Ramos (cell line): ENCODE results near the gene PMIS2.

Source experiments
- in situ Hi-C: fragments of 300-500 bp; cut with MboI; formaldehyde crosslinking; loops from one replicate; pipeline ENCODE4 v1.14.3; 2022; ENCODE audit warnings: low sequenced_read_pairs; ENCODE audit not compliant: unreplicated experiment

PMIS2 gene

DNA sequence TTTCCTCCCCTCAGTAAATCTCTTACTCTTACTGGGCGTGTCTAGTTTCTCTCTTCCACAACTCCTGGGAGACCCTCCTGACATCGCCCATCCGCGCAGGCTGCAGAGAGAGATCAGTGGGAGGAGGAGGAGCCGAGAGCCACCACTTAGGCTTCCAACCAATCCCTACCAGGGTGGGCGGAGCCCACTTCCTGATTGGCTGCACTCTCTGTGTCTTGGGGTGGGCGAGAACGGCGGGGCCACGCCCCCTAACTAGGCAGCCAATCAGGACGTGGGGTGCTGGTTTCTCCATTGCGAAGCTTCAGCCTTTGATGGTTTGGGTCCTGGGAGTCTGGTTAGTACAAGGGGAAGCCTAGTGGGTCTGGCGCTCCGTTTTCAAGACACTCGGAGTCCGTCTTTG lies at the start of gene PMIS2:
TSS of gene PMIS2 (plus strand) at position 326 of the 400 bp plus-strand sequence. CDS start 87 bp downstream, outside the sequence.
- in situ Hi-C loops: loop anchor here (10.0 kb wide), 1 partner anchor 211 kb away; the partner anchor contains the start of gene GPR42

DNA sequence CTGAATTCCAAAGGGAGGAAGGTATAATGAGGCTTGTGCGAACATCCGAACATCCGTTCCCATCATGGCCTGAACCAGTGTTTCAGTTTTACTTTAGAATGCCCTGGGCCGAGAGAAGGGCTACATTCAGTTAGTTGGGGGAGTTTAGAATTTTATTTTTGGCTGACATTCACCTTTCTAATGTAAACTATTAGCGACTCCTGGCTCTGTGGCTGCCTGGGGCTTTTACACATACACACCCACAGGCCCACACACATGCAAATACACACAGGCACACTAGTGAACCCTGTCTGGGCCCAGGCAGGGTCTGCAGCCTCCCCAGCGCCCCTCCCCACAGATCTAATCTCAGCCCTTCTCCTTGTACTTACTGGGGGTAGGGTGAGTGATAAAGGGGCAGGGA lies 46.7 kb upstream of the PMIS2 start:
- in situ Hi-C loops: no loop called here

DNA sequence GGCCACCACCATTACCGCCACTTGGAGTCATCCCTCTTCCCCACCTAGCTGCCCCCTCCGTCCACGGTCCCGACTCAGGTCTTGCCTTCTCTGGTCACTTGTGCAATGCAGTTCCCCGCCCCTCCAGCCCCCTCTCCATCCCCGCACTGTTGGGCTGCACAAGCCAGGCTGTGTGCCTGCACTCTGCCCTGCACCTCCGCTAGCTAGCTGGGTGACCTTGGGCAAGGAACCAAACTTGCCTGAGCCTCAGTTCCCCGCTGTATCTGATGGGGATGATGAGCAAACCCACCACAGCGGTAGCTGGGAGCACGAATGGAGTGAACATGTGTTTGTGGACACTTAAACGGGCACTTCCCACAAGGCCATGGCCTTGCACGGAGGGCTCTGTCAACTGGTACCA lies 46.1 kb upstream of the PMIS2 start:
- in situ Hi-C loops: no loop called here

DNA sequence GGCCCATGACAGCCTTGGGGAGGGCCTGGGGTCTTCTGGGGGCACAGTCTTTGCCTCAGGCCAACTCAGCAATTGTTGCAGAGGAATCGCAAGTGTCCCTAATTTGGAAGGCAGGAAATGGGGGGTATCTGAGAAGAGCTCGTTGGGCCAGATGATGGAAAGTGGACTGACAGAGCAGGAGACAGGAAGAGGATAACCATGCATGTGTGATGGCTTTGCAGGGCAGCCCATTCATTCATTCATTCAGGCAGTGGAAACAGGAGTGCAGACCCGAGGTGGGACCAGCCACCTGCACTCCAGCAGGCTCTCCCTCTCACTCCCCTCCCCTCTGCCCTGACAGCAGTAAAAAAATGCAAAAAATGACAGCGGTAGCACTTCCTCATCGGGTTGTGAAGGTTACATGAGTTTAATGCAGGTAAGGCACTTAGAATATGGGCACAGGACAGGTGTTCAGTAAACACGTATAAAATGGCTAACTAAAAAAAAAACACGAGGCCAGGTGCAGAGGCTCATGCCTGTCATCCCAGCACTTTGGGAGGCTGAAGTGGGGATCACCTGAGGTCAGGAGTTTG lies 45.5 kb upstream of the PMIS2 start:
- in situ Hi-C loops: no loop called here

DNA sequence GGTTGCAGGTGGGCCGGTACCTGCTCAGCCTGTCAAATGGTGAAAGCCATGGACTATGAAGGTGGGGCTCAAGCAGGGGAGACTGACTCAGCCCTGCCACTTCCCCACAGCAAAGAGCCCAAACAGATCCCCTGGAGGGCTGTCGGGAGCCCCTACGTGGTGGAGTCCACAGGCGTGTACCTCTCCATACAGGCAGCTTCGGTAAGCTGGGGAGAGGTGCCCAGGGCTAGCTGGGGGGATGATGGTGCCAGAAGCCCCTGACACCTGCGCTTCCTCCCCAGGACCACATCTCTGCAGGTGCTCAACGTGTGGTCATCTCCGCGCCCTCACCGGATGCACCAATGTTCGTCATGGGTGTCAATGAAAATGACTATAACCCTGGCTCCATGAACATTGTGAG lies 43.8 kb upstream of the PMIS2 start:
- in situ Hi-C loops: no loop called here

DNA sequence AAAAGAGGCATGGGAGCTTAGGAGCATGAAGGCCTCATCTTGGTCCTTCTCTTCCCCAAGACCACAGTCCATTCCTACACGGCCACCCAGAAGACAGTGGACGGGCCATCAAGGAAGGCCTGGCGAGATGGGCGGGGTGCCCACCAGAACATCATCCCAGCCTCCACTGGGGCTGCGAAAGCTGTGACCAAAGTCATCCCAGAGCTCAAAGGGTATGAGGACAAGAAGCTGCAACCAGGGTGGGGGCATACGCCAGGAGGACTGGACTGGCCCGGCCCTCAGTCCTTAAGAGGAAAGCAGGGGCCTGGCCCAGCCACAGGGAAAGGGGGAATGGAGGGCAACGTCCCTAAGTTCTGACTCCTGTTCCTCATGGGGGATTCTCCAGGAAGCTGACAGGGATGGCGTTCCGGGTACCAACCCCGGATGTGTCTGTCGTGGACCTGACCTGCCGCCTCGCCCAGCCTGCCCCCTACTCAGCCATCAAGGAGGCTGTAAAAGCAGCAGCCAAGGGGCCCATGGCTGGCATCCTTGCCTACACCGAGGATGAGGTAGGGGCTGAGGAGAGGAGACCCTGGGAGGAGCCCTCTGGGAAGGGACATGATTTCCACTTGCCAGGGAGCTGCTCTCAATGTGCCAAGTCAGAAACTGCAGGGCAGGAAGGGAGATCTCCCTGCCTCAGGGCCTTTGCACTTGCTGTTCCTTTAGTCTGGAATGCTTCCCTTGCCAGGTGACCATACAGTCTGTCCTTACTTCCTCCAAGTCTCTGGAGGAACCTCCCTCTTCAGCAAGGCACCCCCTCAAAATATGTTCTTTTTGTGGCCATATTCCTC lies 42.5 kb upstream of the PMIS2 start:
- in situ Hi-C loops: no loop called here

DNA sequence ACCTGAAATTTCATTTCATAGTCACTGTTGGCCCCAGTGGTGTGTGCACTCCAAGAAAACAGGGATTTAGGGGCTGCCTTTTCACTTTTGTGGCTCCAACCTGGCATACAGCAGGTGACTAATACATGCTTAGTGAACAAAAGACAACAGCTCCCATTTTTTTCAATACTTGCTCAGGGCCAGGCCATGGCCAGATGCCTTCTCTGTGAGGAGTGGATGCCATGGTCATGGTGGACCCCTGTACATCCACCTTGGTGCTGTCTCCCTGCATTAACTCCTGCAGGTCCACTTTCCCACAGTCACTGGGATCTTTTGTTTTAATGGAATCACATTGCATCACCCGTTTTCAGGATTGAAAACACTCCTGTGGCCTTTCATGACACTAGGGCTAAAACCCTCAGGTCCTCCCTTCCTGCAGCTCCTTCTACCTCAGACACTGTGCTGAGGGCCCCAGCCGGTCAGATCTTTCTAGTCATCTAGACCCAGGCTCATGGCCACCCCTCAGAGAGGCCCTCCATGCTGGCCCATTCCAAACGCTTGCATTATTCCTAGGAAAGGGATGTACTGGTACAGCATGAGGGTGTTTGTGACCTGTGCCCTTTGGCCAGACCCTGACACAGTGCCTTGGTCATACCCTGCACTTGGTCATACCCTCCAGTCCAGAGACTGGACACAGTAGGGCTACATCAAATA lies 41.7 kb upstream of the PMIS2 start:
- in situ Hi-C loops: no loop called here

DNA sequence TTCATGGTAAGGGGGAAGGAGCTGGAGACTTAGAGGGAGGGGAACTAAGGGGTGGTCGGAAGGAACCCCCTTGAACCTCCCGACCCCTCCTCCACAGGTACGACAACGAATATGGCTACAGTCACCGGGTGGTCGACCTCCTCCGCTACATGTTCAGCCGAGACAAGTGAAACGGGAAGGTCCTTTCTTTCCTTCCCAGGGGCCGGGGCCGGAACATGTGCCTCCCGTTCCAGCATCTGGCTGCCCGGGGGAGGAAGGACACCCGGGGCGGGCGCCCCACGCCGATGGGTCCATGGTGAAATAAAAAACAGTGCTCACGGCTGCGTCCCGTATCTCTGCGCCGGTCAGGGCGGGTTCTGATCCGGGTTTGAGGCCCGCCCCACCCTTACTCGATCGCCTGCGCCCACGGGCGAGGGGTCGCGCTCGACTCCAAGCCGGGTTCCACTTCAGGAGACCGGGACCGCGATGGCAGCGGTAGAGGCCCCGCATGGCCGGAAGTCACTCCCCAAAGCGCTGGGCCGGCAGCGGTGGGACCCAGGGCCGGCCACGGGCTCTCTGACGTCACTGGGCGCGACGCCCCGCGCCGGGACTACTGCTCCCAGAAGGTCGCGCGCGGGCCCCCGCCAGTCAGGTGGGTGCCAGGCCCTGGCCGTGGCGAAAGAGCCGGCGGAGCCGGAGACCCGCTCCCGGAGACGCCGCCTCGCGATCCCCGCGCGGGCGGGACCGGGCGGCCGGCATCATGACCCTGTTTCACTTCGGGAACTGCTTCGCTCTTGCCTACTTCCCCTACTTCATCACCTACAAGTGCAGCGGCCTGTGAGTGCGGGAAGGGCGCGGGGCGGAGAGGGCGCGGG lies 40.7 kb upstream of the PMIS2 start, which contains the start of gene TMEM147:
TSS of gene TMEM147 (plus strand) at position 626 of the 854 bp plus-strand sequence. CDS start at position 740, 114 bp downstream.
- in situ Hi-C loops: no loop called here

DNA sequence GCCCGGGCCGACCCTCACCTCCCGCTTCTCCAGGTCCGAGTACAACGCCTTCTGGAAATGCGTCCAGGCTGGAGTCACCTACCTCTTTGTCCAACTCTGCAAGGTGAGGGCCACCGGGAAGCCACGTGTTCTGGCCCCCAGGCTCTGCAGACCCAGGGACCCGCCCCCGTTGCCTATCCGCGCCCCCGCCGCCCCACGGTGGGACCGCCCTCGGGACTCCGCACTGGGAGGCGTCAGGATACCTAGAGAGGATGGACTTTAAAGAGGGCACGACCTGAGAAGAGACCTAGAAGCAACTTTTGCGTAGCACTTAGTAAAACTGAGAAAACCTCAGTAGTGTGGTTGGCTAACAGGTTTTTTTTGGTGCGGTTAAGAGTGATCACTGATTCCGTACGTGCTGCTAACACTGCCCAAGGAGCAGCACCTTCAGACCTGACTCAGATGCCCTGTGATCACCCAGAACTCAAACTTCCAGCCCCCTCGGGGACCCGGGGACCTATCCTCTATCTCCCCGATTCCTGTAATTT lies 40.1 kb upstream of the PMIS2 start:
- in situ Hi-C loops: no loop called here

DNA sequence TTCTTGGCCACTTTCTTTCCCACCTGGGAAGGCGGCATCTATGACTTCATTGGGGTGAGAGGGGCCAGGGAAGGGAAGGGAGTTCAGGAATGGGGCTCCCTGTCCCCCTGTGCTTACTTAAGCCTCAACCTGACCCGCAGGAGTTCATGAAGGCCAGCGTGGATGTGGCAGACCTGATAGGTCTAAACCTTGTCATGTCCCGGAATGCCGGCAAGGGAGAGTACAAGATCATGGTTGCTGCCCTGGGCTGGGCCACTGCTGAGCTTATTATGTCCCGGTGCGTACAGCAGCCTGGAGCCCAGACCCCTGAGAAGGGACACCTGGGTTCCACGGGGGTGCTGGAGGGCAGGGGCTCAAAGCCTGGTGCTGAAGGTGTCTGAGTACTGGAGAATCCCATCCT lies 39.4 kb upstream of the PMIS2 start:
- in situ Hi-C loops: no loop called here

DNA sequence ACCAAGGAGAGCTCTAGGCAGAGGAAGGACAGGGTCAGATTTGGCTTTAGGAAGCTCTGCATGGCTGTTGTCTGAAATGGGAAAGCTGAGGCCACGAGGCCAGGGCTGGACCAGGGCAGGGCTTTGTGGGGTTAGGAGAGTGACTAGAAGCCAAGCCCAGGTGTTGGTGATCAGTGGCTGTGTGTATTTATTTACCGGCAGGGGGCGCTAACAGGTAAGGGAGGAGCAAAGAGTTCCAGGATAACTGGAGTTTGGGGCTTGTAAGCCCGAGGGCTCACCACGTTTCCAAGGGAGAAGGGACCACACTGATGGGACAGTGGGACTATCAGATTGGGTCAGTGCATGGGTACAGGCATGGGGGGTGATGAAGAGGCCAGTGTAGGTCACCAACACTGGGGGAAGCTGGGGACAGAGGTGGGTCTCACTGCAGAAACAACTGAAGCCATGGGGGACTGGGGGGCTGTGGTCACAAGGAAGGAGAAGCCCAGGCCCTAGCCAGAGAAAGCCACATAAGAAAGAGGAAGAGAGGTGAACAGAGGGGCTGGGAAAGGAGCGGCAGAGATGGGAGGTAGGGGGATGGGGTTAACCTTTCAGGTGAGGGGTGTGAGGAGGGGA lies 36.7 kb upstream of the PMIS2 start:
- in situ Hi-C loops: no loop called here

DNA sequence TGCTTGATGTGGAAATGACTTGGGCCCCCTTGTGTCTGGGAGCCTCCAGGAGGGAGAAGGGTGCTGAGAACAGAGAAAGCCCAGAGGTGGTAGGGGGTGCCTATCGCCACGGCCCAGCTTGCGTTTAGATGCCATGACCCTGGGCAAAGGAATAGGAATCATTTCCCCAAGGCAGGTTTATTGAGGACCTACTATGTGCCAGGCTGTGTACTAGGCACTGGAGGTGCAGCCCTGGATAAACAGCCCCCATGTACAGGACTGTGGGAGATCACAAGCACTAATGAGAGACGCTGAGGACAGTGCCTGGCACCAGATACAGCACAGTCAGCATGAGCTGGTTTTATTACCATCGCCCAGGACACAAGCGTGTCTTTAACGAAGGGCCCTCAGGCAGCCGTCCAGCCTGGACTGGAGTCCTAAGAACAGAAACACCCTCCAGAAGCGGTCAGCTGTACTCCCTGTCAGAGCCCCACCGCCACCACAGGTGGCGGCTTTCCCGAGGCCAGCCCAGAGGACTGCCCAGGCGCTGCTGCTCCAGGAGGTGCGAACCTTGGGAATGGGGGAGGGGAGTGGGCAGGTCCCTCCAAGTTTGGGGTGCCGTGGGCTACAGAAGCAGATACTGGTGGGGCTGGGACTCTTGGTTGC lies 36.0 kb upstream of the PMIS2 start:
- in situ Hi-C loops: no loop called here

DNA sequence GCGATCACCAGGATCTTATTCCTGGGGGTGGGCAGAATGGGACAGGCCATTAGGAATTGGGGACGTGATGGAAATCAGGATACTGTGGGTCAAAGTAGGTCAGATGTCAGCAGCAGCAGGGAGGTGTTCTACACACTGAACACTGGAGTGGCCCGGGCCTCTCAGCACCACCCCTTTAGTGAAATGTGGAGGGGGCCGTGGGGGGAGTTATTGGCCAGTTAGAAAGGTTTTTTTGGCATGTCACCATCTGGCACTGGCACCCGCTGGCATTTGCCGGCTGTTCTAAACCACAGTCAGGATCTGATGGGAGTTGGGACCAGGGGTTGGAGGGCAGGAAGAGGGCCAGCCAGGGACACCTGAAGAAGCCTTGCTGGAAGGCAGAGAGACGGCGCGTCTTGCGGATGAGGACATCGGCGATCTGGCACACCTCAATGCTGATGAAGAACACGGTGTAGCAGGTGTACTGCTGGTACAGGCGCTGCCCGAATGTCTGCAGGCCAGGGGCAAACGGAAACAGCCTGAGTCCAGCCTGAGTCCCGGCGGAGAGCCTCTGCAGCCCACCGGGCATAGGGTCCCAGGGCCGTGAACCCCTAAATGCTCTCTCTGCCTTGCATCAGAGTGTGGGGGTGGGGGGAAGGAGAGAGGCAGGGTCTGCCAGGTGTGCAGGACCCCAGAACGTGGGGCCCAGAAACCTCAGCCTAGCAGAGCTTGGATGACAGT lies 34.7 kb upstream of the PMIS2 start:
- in situ Hi-C loops: no loop called here

DNA sequence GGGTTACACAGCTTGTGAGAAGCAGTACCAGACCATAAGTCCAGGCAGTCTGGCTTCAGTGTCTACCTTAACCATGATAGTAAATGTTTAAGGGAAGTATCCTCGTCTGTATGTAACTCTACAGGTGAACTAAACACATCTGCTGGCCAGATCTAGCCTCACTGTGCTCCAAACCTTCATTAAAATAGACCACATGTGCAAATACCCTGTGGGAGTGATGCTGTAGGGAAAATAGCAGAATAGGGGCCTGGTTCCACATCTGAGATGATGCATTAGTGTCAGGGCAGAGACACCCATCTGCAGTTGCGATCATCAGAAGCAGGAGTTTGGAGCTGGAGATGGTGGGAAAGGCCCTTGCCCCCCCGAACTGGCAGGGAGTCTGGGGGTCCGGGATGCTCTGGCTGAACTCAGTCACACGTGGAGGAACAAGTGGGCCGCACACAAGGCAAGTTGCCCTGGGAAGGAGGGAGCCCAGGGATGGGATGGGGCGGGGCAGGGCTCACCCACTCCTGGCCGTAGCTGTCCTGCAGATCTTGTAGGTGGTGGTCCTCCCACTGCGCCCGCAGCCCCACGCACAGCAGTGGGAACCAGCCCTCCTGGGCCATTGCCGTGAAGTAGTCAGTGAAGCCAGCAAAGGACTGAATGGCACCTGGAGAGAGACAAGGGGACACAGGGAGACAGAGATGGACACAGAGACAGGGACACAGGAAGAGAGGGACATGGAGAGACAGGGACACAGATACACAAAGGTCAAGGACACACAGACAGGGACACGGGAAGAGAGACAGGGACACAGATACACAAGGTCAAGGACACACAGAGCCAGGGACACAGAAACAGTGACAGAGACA lies 33.2 kb upstream of the PMIS2 start:
- in situ Hi-C loops: no loop called here

DNA sequence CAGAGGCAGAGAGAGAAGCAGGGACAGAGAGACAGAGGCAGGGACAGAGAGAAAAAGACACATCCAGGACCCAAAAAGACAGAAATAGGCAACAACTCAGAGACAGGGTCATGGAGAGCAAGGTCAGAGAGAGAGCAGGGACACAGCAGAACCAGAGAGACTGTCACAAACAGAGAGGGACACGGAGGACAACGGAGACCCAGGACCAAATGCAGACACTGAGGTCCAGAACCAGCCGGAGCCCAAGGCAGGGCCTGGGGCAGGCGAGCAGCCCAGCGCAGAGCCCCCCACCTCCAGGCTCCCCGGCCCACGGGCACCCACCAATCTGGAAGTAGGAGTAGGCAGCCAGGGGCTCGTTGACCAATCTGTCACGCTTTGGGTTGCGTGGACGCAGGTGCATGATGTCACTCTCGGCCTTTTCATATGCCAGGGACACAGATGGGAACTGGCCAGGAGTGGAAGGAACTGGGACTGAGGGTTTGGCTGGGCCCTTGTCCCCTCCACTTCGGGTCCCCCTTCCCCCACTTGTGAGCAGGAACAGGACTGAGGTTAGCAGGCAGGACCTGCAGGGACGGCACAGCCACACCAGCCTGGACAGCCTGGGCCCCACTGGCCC lies 32.5 kb upstream of the PMIS2 start:
- in situ Hi-C loops: no loop called here

DNA sequence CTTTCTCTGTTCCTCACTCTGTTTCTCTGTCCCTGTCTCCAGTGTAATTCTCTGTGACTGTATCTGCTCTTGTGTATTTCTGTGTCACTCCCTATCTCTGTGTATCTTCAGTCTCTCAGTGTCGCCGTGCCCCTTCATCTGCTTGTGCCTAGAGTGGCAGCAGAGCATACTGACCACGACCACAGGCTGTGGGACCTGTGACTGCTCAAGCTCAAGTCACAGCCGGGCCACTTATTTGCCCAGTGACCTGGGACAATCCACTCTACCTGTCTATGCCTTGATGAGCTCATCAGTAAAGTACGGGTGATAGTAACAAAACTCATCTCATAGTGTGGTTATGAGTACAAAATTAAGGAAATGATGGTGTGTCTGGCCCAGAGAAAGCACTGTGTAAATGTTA lies 31.9 kb upstream of the PMIS2 start:
- in situ Hi-C loops: no loop called here

DNA sequence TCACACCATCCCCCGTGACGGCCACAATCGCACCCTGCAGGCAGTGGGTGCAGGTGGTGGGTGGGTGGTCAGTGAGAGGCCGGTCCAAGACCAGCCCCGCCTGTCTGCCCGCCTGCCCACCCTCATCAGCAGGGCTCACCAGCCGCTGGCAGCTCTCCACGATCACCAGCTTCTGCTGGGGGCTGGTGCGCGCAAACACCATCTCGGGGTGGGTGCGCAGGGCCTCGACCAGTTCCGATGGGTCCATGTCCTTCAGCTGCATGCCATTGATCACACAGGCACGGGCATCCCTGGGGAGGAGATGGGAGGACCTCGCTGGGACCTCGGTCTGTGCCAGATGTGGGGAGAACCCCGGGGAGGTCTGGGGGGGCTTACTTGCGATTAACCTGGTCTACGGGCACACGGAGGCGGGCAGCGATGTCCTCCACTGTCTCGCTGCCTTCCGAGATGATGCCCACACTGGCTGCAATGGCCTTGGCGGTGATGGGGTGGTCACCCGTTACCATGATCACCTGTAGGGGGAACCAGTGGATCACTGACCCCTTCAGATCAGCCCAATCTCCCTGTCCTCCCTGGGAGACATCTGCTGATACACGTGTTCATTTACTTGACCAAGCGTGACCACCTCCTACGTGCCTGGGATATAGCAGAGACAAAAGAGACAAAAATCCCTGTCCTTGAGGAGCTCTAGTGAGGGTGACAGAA lies 30.5 kb upstream of the PMIS2 start:
- in situ Hi-C loops: no loop called here
